CD4-positive, alpha-beta T cell treated with Interleukin-15 for 4 hours (primary cell): ENCODE results near the gene SLC24A3.

ENCODE experiments used
- DNase-seq: peaks from one replicate; pipeline ENCODE4 v3.0.0-alpha.2; 2020; ENCODE audit warnings: low spot score

The SLC24A3 gene

GRCh38 chr20:19392344-19393130 is 180.1 kb downstream of the SLC24A3 start:
- no peak for DNase-seq

- no peak for DNase-seq
Observed at GRCh38 chr20:19396460-19397081, 184.1 kb downstream of the SLC24A3 start.

GRCh38 chr20:19397226-19397625 is 184.8 kb downstream of the SLC24A3 start:
- no peak for DNase-seq

GRCh38 chr20:19397666-19398065 is 185.2 kb downstream of the SLC24A3 start:
- no peak for DNase-seq

- DNase-seq = no peak
Observed at GRCh38 chr20:19401096-19401495, 188.7 kb downstream of the SLC24A3 start.

- DNase-seq = no peak
Observed at GRCh38 chr20:19403549-19403948, 191.1 kb downstream of the SLC24A3 start.

- no peak for DNase-seq
Observed at GRCh38 chr20:19404826-19405225, 192.4 kb downstream of the SLC24A3 start.

- DNase-seq = no peak
Observed at GRCh38 chr20:19405958-19406357, 193.5 kb downstream of the SLC24A3 start.

- DNase-seq = no peak
Observed at GRCh38 chr20:19406381-19406780, 193.9 kb downstream of the SLC24A3 start.

- DNase-seq = no peak
Observed at GRCh38 chr20:19407196-19407595, 194.8 kb downstream of the SLC24A3 start.

GRCh38 chr20:19407736-19408135 is 195.3 kb downstream of the SLC24A3 start:
- DNase-seq = no peak

- DNase-seq = no peak
Observed at GRCh38 chr20:19408971-19409370, 196.5 kb downstream of the SLC24A3 start.

GRCh38 chr20:19411811-19412210 is 199.4 kb downstream of the SLC24A3 start:
- no peak for DNase-seq

GRCh38 chr20:19412254-19412653 is 199.8 kb downstream of the SLC24A3 start:
- no peak for DNase-seq

- no peak for DNase-seq
Observed at GRCh38 chr20:19414600-19414999, 202.2 kb downstream of the SLC24A3 start.

- DNase-seq = no peak
Observed at GRCh38 chr20:19415786-19416185, 203.3 kb downstream of the SLC24A3 start.

- no peak for DNase-seq
Observed at GRCh38 chr20:19416627-19417026, 204.2 kb downstream of the SLC24A3 start.

GRCh38 chr20:19419396-19419795 is 207.0 kb downstream of the SLC24A3 start:
- no peak for DNase-seq

- DNase-seq = no peak
Observed at GRCh38 chr20:19423097-19423899, 210.9 kb downstream of the SLC24A3 start.

GRCh38 chr20:19423900-19424620 is 211.6 kb downstream of the SLC24A3 start:
- DNase-seq = no peak

GRCh38 chr20:19426356-19426755 is 213.9 kb downstream of the SLC24A3 start:
- DNase-seq = no peak

GRCh38 chr20:19427480-19427879 is 215.0 kb downstream of the SLC24A3 start:
- DNase-seq = no peak
